GM12874 (cell line): ENCODE data around the gene PRAMEF11.

Source experiments
- TF ChIP-seq, protein P1 (sequence below): IDR thresholded peaks from 2 replicates; pipeline ENCODE4 v1.5.1; 2011; ENCODE audit warnings: low read depth, mild to moderate bottlenecking, control low read depth, low read length, moderate library complexity; ENCODE audit not compliant: insufficient read depth

Gene PRAMEF11

DNA sequence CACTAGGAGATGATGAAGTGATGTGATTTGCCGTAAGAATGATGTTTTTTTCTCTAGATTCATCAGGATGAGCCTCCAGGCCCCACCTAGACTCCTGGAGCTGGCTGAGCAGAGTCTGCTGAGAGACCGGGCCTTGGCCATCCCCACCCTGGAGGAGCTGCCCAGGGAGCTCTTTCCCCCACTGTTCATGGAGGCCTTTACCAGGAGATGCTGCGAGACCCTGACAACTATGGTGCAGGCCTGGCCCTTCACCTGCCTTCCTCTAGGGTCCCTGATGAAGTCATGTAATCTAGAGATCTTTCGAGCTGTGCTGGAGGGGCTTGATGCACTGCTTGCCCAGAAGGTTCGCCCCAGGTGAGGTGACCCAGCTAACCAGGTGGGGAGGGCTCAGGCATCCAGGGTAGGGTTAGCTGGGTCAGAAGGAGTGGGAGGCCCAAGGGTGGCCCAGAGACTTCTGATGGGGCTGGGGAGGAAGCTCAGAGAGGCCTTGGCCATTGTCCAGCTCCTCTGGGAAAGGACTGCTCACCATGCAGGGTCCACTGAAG lies 56.3 kb downstream of the PRAMEF11 start:
- TF ChIP-seq, protein P1, sequence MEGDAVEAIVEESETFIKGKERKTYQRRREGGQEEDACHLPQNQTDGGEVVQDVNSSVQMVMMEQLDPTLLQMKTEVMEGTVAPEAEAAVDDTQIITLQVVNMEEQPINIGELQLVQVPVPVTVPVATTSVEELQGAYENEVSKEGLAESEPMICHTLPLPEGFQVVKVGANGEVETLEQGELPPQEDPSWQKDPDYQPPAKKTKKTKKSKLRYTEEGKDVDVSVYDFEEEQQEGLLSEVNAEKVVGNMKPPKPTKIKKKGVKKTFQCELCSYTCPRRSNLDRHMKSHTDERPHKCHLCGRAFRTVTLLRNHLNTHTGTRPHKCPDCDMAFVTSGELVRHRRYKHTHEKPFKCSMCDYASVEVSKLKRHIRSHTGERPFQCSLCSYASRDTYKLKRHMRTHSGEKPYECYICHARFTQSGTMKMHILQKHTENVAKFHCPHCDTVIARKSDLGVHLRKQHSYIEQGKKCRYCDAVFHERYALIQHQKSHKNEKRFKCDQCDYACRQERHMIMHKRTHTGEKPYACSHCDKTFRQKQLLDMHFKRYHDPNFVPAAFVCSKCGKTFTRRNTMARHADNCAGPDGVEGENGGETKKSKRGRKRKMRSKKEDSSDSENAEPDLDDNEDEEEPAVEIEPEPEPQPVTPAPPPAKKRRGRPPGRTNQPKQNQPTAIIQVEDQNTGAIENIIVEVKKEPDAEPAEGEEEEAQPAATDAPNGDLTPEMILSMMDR: no peak
